Measurements from ENCODE around the gene SP5. TPM values are rescaled to one million over a fixed set of nuclear protein-coding genes. Genes with fewer than 3 reads are reported as not detected.

Gene SP5
- total and polyA plus RNA-seq, 9 of the 15 experiments (the other 6 are each of a cell fraction or from before 2014, with no cell fraction given), result 0.03 to 1.7 (median 0.16) TPM; not detected in 1

DNA sequence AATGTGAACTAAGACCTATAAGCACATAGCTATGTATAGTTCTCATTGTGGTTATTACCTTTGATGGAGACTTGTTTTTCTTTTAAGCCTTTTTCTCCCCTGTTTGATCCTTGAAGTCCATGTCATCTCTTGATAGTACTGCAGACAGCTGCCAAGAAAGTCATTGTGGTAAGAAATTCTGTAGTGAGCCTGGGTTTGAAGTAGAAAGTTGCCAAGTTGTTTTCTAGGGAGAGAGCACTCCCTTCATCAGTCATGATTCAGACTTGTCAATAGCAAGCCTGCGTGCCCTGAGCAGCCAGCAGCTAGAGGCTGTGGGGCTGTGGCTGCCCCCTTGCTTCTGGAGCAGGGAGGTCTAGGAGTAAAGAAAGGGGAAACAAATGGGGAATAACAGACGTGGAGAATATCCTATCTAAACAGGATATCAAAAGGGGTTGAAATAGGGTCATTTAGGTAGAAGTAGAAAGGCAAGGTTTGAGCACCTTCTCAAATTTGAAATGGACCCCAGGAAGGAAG, 8.4 kb downstream of the SP5 start:
- in situ Hi-C loops (cut with MboI), result no loop called here

DNA sequence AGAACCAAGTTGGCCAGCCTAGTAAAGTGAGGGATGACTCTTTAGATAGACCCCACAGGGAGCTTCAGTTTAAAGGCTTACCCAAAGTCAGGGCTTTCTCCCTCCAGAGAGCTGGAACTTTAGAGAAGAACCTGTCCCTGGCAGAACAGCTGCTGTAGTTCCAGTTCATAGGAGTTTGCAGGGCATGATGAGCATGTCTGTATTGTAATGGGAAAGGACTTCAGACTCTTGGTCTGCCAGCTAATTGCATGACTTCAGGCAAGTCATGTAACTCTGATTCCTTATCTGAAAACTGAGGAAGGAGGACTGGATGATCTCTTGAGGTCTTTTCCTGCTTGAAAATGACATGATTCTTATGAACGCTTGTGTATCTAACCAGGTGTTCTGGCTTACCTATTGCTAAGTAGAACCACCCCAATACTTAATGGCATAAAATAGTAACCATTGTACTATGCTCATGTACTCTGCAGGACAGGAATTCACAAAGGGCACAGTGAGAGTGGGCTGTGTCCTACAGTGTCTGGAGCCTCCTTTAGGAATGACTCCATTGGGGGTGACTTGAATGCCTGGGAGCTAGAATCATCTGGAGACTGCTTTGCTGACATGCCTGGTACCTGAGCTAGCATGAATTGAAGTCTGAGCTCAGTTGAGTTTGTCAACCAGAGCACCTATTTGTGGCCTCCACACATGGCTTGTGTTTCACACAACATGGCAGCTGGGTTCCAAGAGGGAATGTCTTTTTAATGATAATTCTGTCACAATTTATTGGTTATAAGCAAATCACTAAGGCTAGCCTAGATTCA, 18.9 kb downstream of the SP5 start:
- H3K4me2 ChIP-seq (ENCODE audit: insufficient read depth, low read length), result no peak overlapping the region
- H3K79me2 ChIP-seq (ENCODE audit: control insufficient read depth, insufficient read depth, low read length), result no peaks in the 10 kb centered on the region
- H4K20me1 ChIP-seq (replicated peaks; ENCODE audit: control insufficient read depth, insufficient read depth, low read length), result no peaks in the 10 kb centered on the region
- H3K27me3 ChIP-seq (ENCODE audit: control insufficient read depth in 2 of 2, insufficient read depth in 2 of 2, low read length in 2 of 2), result no peaks in the 10 kb centered on the region
- 0 out of 2 replicates have a peak, but pooled peaks cover 4% of the 10 kb centered on the region for H3K9me3 ChIP-seq (replicated peaks; ENCODE audit: control insufficient read depth, insufficient read depth, low read depth, low read length)
- BruUV-seq (replicated peaks), result no TSS peak
- no peak overlapping the region for H2AFZ ChIP-seq (ENCODE audit: low read depth, low read length)
- in situ Hi-C loops (cut with MboI) (no loop called here), intact Hi-C loops (cut with micrococcal nuclease) (no loop called here)
- ATAC-seq (peak; percentile 76), DNase-seq (ENCODE audit: extremely low read depth in 1 of 4, low spot score in 3 of 4) (peak in 1 of 4 experiments; percentile 27), FAIRE-seq (peak; percentile 73)
- no peak overlapping the region for H3K27ac ChIP-seq (ENCODE audit: extremely low read depth, low read depth, low read length)
- POLR2A ChIA-PET, result interaction anchor here (0.7 to 1.5 kb wide), 4 partner anchors 10 to 37 kb away, joined by 3 to 5 read pairs (median 4); no protein-coding TSS in a partner anchor
- peaks cover 0 to 5% of the 10 kb centered on the region in 2 experiments; a peak in 2 of 5 replicates for H3K4me1 ChIP-seq (replicated peaks in 1 of 2; ENCODE audit: control insufficient read depth in 2 of 2, insufficient read depth in 2 of 2, low read length in 2 of 2)
- no peaks in the 10 kb centered on the region for H3K9me1 ChIP-seq (ENCODE audit: control insufficient read depth, insufficient read depth, low read length)
- H3K4me3 ChIP-seq, result no peak overlapping the region
- no peak overlapping the region for H3K9ac ChIP-seq (ENCODE audit: insufficient read depth in 1 of 2, low read depth in 2 of 2, low read length in 2 of 2)
- CTCF ChIA-PET (ENCODE audit: low intra/inter-chr PET ratio), result no interaction called here
- H3K36me3 ChIP-seq (ENCODE audit: control insufficient read depth, insufficient read depth, low read length), result no peaks in the 10 kb centered on the region
- WGBS (ENCODE audit: insufficient coverage, low coverage, missing lambda C conversion rate), result 0% methylated on average over 1 of the region's 1 CpG
- TF ChIP-seq LCOR (CRISPR knock-in tag; IDR thresholded peaks at IDR 0.05) (no peak), ZNF431 (CRISPR knock-in tag; IDR thresholded peaks at IDR 0.05) (no peak), TCFL5 (CRISPR knock-in tag; conservative IDR thresholded peaks at IDR 0.05) (no peak), GABPA (tag; conservative IDR thresholded peaks at IDR 0.05; ENCODE audit: low read depth) (no peak), DIDO1 (tag; IDR thresholded peaks at IDR 0.05; ENCODE audit: low read depth) (no peak), MCM7 (IDR thresholded peaks at IDR 0.05) (no peak), HMGN3 (IDR thresholded peaks at IDR 0.05; ENCODE audit: borderline replicate concordance, extremely low read depth, insufficient read length, low read depth, low read length) (no peak), SRSF9 (IDR thresholded peaks at IDR 0.05; ENCODE audit: borderline replicate concordance, low read depth, low read length) (no peak)
- TF ChIP-seq, protein P1, sequence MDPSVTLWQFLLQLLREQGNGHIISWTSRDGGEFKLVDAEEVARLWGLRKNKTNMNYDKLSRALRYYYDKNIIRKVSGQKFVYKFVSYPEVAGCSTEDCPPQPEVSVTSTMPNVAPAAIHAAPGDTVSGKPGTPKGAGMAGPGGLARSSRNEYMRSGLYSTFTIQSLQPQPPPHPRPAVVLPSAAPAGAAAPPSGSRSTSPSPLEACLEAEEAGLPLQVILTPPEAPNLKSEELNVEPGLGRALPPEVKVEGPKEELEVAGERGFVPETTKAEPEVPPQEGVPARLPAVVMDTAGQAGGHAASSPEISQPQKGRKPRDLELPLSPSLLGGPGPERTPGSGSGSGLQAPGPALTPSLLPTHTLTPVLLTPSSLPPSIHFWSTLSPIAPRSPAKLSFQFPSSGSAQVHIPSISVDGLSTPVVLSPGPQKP (CRISPR knock-in tag; IDR thresholded peaks at IDR 0.05), result no peak
- TF ChIP-seq, protein P2, sequence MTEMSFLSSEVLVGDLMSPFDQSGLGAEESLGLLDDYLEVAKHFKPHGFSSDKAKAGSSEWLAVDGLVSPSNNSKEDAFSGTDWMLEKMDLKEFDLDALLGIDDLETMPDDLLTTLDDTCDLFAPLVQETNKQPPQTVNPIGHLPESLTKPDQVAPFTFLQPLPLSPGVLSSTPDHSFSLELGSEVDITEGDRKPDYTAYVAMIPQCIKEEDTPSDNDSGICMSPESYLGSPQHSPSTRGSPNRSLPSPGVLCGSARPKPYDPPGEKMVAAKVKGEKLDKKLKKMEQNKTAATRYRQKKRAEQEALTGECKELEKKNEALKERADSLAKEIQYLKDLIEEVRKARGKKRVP (CRISPR knock-in tag; IDR thresholded peaks at IDR 0.05), result no peak
- TF ChIP-seq, protein P3, sequence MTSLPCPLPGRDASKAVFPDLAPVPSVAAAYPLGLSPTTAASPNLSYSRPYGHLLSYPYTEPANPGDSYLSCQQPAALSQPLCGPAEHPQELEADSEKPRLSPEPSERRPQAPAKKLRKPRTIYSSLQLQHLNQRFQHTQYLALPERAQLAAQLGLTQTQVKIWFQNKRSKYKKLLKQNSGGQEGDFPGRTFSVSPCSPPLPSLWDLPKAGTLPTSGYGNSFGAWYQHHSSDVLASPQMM (CRISPR knock-in tag; IDR thresholded peaks at IDR 0.05), result no peak

More for the DNA sequence above, 8.4 kb downstream of the SP5 start:
- no TSS peak for BruUV-seq (replicated peaks)
- Histone ChIP-seq H3K36me3 (ENCODE audit: control insufficient read depth, insufficient read depth, low read length) (no peaks in the 10 kb centered on the region; the same call in 2 of the 3 replicates), H3K27me3 (ENCODE audit: control insufficient read depth in 2 of 2, insufficient read depth in 2 of 2, low read length in 2 of 2) (no peaks in the 10 kb centered on the region), H3K27ac (ENCODE audit: extremely low read depth, low read depth, low read length) (no peak overlapping the region), H3K79me2 (ENCODE audit: control insufficient read depth, insufficient read depth, low read length) (no peaks in the 10 kb centered on the region), H3K4me3 (no peak overlapping the region), H3K9ac (ENCODE audit: insufficient read depth in 1 of 2, low read depth in 2 of 2, low read length in 2 of 2) (no peak overlapping the region), H4K20me1 (replicated peaks; ENCODE audit: control insufficient read depth, insufficient read depth, low read length) (no peaks in the 10 kb centered on the region), H3K4me1 (replicated peaks in 1 of 2; ENCODE audit: control insufficient read depth in 2 of 2, insufficient read depth in 2 of 2, low read length in 2 of 2) (no peaks in the 10 kb centered on the region), H2AFZ (ENCODE audit: low read depth, low read length) (no peak overlapping the region), H3K9me3 (replicated peaks; ENCODE audit: control insufficient read depth, insufficient read depth, low read depth, low read length) (no peaks in the 10 kb centered on the region), H3K4me2 (ENCODE audit: insufficient read depth, low read length) (no peak overlapping the region), H3K9me1 (ENCODE audit: control insufficient read depth, insufficient read depth, low read length) (no peaks in the 10 kb centered on the region)
- intact Hi-C loops (cut with micrococcal nuclease), result no loop called here
- DNase-seq (ENCODE audit: extremely low read depth in 1 of 4, low spot score in 3 of 4) (no peak), ATAC-seq (no peak), FAIRE-seq (no peak)
- ChIA-PET CTCF (ENCODE audit: low intra/inter-chr PET ratio) (no interaction called here), POLR2A (interaction anchor here (0.8 to 1.7 kb wide), 2 partner anchors 11 to 29 kb away, joined by 3 to 5 read pairs; no protein-coding TSS in a partner anchor)
- WGBS (ENCODE audit: insufficient coverage, low coverage, missing lambda C conversion rate), result 29% methylated on average over 2 of the region's 2 CpGs
- TF ChIP-seq SREBF2 (CRISPR knock-in tag; IDR thresholded peaks at IDR 0.05) (no peak), ARNT (IDR thresholded peaks at IDR 0.05) (no peak)
